ENCODE measurements around the gene CD151.
A peak's percentile ranks its signal among the peaks of the same experiment; 100 is the strongest.

The CD151 gene

DNA sequence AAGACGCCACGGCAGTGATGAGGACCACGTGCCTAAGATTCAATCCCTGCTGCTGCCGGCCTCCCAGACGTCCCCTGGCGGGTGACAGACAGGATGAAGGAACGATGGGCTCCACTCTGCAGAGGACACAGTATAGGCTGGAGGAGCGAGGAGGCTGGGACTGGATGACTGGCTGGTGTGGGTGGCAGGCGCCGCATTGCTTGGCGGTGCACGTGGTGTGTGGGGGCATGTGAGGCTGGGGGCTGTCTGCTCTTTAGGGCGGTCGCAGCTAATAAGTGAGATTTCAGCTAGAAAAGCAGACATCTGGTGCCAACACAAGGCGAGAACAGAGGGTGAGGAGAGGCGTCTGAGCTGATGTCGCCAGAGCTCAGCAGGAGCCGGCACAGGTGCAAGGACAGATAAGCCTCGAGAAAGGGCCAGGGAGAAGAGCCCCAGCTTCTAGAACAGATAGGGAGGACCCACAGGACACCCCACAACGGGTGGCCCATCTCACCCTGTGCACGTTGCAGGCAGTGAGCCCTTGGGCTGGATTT lies 43.1 kb downstream of the CD151 start:
- DNase-seq, result no peak

DNA sequence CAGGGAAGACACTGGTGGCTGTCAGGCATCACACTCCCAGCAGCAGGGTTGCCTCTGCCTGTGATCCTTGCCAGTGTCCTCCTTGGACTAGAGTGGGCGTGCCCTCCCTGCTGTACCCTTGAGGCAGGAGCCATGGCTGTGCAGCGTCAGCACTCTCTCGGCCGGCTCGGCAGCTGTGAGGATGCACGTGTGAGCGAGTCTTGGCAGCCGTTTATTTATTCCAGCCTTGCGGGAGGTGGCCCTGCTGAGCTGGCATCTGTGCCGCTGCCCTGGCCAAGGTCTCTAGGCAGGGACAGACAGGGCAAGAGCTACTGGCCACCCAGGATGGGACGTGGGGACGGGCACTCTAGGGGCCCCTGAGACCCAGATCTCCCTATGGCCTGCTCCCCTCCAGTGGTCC lies 43.8 kb downstream of the CD151 start:
- no peak for DNase-seq

DNA sequence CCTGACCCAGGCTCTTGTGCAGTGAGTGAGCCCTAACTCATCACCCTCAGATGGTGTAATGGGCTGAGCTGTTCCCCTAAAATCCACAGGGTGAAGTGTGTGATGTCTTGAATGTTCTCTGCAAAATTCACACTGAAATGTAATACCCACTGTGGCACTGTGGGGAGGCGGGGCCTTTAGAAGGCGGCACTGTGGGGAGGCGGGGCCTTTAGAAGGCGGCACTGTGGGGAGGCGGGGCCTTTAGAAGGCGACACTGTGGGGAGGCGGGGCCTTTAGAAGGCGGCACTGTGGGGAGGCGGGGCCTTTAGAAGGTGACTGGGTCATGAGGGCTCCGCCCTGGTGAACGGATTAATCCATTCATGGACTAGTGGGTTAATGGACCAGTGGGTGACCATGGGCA lies 44.8 kb downstream of the CD151 start:
- peak; percentile 67 to 69 for DNase-seq

DNA sequence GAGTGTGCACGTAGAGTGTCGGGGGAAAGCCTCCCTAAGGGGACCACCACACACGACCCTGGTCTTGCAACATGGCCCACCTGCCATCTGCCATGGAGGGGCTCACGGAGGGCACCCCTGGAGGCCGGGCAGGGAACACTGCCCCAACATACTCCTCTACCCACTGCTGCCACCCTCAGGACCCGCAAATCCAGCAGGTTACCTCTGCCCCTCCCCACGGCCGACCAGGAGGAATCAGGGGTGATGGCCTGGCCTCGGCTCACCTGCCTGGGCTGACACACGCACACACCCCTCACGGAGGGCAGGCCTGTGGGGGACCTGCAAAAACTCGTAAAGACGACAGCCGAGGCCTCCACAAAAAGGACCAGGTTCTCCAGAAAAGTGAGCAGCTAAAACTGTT lies 47.7 kb downstream of the CD151 start:
- no peak for DNase-seq

DNA sequence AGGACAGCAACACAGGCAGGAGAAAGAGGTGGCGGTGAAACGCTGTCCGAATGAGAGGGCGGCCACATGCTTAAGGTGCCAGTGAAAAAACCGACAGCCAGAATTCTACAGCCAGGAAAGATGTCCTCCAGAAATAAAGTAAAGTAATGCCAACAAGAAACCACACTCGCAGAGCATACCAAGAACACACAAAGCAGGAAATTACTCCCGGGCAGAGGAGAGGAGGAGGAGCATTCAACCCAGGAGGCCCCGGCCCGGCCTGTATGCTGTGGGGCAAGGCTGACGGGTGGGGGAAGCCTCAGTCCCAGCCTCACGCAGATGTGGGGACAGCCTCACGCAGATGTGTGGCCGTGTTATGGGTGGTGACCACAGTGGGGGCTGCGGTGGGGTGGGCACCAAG lies 49.8 kb downstream of the CD151 start:
- DNase-seq, result no peak

DNA sequence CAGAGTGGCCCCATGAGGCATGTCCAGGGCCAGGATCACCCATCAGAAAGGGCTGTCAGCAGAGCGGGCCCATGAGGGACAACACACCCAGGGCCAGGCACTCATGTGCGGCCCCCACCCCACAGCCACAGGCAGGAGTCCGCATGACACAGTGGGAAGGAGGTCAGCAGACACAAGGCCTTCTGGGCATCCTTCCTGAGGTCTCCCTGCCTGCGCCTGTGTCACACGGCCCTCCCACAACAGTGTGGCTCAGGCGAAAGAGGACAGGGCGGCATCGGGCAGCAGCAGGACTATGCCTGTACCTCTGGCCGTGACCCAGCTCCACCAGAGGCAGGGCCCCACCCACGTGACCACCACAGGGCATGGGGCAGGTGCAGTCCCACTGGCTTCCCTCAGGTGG lies 50.8 kb downstream of the CD151 start:
- no peak for DNase-seq

DNA sequence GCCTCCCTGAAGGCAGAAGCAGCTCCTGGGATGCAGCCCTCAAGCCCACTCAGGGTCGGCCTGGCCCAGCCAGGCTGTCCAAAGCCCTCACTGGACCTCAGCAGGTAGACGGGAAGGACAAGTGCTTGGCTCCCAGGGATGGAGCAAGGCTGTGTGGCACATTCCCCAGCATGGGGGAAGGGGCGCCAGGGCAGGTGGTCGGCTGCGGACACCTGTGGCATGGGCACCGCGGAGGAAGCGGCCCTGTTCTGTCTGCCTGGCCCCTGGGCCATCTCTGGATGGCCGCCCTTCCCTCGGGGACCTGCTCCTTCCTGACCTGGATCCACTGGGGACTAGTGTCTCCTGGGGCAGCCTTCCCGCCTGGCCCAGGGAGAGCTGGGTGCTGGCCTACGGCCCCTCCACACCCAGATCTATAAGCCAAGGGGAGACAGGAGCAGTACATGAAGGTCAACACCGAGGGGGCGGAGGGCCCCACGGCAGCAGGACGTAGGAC lies 51.9 kb downstream of the CD151 start:
- no peak for DNase-seq

DNA sequence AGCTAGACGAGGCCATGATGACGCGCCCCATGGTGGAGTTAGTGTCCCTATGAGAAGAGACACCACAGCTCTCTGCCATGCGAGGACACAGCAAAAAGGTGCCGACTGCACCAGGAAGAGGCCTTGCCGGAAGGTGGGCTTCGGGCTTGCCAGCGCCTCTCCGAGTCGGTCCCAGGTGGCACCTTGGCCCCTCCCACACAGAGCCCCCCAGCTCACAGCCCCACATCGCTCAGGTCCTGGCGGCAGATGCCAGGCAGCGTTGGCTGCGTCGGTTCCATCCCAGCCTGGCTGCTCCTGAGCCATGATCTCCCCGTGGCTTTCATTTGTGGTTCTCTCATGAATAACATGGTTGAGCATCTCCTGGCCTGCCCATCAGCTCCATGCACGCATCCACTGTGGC lies 53.8 kb downstream of the CD151 start:
- no peak for DNase-seq

DNA sequence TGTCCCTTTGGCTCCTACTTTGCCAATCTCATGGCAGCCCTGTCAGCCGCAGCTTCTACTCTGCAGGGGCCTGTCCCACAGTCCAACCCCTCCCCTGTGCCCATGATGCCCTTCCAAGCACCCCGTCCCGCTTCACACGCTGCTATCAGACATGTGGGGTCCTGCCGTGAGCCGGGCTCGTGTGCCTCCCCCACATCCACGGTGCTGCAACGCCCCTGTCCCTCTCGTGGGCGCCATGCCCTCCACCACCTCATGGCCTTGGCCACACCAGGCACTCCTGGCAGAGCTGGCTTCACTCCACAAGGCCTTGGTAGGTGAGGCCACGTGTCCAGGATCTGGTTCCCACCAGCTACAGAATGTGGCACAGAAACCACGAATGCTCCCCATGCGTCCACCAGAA lies 54.8 kb downstream of the CD151 start:
- no peak for DNase-seq
